H7 (cell line): ENCODE results near the gene WWC1. TPM values are rescaled to one million over a fixed set of nuclear protein-coding genes. Genes with fewer than 3 reads are reported as not detected.
A peak's percentile ranks its signal among the peaks of the same experiment; 100 is the strongest.

ENCODE experiments used
- DNase-seq: peaks from one replicate; pipeline ENCODE4 v3.0.0; 2012
- H3K27me3 ChIP-seq: 2 replicates; pipeline ENCODE4 v1.6.0; 2011; ENCODE audit warnings: mild to moderate bottlenecking, low read length; ENCODE audit not compliant: control insufficient read depth, insufficient read depth
- H3K36me3 ChIP-seq: replicated peaks from 2 replicates; pipeline ENCODE4 v1.5.1; 2011; ENCODE audit warnings: low read length; ENCODE audit not compliant: control insufficient read depth, insufficient read depth
- H3K4me3 ChIP-seq: 2 replicates; pipeline ENCODE4 v1.5.1; 2011; ENCODE audit warnings: low read depth, mild to moderate bottlenecking, control low read depth, low read length, moderate library complexity; ENCODE audit not compliant: insufficient read depth
- total RNA-seq: library from RNA; depleted of rRNA; stranded (reverse); fragments of >200 nt; shearing (Covaris generic); gene quantifications from 2 replicates; pipeline ENCODE4 v1.2.3, GENCODE V29; 2014

WWC1 gene
- total RNA-seq, 1 experiment from 2014 or later, result 15.5 TPM

DNA sequence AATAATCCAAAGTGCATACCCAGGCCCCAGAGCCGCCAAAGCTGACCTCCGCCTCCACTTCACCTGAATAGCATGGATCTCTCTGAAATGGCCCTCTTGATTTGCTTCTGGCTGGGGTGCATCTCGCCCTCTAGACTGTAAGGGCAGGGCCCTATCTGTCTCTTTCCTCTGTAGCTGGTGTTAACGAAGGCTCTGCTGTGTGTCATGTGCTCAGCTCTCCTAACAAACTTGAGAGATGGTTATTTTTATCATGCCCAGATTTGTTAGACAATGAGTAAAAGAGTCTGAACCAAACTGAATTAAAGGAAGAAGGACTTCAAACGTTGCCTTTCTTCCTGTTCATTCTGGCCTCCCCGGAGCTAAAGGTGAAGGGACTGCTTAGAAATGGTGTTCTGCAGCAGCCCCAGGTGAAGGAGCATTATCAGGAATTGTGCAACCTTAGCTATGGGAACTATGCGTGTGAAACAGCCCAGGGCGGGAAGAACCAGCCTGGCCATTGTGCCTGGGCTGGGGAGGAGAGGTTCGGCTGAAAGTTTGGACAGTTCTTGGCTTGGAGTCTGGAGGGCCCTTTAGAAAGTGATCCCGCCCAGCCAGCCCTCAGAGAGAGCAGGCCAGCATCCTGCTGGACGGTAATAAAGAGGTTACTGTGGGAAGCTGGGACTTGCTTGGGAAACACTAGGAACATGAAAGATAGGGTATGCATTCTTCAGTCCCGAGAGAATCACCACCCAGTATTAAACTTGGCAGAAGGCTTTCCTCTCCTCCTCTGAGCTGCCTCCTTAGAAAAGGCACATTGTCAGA lies 73.5 kb downstream of the WWC1 start:
- no peak overlapping the region for H3K4me3 ChIP-seq
- DNase-seq, result peak; percentile 54
- no peaks in the 10 kb centered on the region for H3K27me3 ChIP-seq
- H3K36me3 ChIP-seq, result no peaks in the 10 kb centered on the region

DNA sequence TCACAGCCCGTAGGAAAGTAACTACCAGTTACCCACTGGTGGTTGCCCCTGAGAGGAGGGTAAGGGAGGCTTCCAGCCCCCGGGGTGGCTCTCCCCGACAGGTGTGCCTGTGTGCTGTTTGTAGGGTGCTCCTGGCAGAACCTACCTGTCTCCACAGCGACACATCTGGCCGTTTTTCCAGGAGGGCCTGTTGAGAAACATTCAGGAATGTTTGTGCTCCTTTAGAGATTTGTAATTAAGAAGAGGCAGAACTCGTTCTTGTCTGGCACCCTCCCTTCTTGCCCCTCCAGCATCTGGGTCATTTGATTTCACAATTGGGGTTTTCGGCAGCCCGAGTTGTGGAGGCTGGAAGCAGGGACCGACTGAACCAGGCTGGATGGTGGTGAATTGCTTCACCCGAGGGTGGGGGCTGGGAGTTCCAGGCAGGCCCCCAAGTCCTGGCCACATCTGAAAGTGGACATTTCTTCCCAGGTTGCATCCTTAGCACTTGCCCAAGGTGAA lies 74.2 kb downstream of the WWC1 start:
- peak; percentile 69 for DNase-seq
- H3K36me3 ChIP-seq, result no peaks in the 10 kb centered on the region
- no peaks in the 10 kb centered on the region for H3K27me3 ChIP-seq
- H3K4me3 ChIP-seq, result no peak overlapping the region

DNA sequence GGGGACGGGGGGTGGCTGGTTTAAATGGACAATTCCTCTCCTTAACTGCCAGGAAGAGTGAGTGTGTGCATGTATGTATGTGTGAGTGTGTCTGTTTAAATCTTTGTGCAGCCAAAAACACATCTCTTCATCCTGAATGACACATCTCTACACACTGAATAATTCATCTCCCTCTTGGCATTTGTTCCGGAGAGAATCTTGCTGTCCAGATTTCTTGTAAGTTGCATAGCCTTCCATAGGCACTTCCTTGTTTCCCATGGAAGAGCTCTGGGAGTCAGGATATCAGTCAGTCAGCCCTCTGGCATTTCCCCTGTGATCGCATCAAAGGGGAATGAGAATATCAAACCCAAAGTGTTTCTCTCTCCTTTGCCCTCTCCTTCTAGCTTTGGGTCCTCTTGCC lies 74.7 kb downstream of the WWC1 start:
- Histone ChIP-seq H3K27me3 (no peaks in the 10 kb centered on the region), H3K4me3 (no peak overlapping the region), H3K36me3 (no peaks in the 10 kb centered on the region)
- no peak for DNase-seq

DNA sequence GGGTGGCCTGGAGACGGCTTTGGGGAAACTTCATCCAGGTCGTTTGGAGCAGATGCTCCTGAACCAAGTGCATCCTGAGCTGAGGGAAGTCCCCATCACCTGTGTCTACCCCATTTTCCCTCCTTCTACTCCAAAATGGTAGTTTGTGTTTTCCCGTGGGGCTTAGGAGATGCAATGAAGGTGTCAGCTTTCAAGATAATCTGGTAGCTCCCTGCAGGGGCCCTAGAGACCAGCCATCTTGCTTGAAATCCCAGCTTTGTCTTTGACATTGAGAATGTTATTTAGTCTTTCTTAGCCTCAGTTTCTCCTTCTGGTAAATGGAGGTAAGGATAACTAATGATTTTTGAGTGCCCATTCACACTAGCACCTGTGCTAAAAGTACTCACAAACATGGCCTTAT lies 77.4 kb downstream of the WWC1 start:
- no peak for DNase-seq
- H3K4me3 ChIP-seq, result no peak overlapping the region

DNA sequence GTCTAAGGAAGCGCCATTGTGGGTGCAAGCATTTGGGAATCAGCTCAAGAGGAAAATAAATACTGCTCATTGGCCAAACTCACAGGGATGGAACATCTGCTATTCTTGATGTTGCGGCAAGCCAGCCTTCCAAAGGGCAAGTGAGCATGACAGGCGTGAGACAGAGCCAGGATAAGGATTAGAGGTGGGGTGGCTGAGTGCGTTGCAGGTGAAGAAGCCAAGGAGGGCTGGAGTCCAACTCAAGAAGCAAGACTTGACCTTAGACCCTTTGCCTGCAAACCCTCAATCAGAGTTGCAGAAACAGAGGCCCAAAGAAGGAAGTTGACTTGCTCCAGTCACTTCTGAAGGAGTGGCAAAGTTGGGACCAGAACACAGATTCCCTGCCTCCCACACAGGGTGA lies 79.4 kb downstream of the WWC1 start:
- H3K4me3 ChIP-seq, result no peak overlapping the region
- no peaks in the 10 kb centered on the region for H3K27me3 ChIP-seq
- no peaks in the 10 kb centered on the region; the same call in 1 of the 2 replicates for H3K36me3 ChIP-seq
- no peak for DNase-seq

More for the DNA sequence above, 77.4 kb downstream of the WWC1 start:
- Histone ChIP-seq H3K36me3 (no peaks in the 10 kb centered on the region; the same call in 1 of the 2 replicates), H3K27me3 (no peaks in the 10 kb centered on the region)

DNA sequence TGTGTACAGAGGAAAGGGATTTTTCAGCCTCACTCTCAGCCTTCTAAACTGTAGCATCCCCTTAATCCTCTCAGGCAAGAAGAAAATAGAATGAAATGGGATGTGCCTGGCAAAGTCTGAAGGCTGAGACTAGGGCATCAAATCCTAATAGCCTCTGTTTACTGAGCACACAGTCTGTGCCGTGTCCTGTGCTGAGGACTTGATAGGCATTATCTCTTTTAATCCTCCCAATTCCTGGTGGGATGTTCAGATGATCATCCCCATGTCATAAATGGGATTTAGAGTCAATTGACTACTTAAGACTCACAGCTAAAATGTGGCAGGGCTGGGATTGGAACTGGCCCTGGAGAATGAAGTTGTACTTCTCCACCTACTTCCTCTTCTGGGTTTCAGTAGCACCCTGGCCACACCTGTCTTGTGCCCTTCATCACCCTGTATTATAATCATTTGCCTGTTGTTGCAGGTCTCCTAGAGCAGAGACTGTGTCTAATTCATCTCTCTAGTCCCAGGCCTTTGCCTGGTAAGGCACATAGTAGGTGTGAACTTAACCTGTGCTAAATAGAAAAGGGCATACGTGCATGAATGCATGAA lies 81.0 kb downstream of the WWC1 start:
- no peak for DNase-seq
- Histone ChIP-seq H3K36me3 (no peaks in the 10 kb centered on the region; the same call in 1 of the 2 replicates), H3K4me3 (no peak overlapping the region), H3K27me3 (no peaks in the 10 kb centered on the region)

DNA sequence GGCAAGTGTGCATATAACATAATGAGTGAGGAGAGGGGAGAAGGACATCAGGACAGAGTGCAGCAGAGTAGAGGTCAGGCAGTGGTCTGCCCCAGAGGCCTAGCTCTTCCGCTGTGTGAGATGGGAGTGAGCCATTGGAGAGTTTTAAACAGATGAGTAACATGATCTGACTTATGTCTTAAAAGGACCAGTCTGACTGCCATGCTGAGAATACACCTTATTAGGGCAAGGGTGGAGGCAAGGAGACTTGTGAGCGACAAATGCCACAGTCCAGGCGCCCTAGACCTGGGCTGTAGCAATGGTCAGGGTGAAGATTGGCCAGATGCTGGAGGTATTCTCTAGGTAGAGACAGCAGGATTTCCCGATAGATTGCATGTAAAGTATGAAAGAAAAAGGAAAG lies 83.1 kb downstream of the WWC1 start:
- Histone ChIP-seq H3K4me3 (no peak overlapping the region), H3K36me3 (no peaks in the 10 kb centered on the region; the same call in 1 of the 2 replicates), H3K27me3 (no peaks in the 10 kb centered on the region)
- DNase-seq, result no peak

DNA sequence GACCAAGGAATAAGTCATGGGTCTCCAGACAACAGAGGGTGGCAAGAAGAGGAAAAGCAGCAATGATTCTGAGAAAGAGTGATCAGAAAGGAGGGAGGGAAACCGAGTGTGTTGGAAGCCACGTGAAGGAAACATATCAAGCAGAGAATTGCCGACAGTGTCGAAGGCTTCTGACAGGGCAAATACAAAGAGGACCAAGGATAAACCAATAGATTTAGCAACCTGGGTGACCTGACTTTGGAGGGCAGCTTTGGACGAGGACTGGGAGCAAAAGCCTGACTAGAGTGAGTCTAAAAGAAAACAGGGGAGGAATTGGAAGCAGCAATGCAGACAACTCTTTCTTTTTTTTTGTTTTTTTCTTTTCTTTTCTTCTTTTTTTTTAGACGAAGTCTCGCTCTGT lies 83.8 kb downstream of the WWC1 start:
- no peak for DNase-seq
- no peaks in the 10 kb centered on the region; the same call in 1 of the 2 replicates for H3K36me3 ChIP-seq
- no peak overlapping the region for H3K4me3 ChIP-seq
- no peaks in the 10 kb centered on the region for H3K27me3 ChIP-seq

DNA sequence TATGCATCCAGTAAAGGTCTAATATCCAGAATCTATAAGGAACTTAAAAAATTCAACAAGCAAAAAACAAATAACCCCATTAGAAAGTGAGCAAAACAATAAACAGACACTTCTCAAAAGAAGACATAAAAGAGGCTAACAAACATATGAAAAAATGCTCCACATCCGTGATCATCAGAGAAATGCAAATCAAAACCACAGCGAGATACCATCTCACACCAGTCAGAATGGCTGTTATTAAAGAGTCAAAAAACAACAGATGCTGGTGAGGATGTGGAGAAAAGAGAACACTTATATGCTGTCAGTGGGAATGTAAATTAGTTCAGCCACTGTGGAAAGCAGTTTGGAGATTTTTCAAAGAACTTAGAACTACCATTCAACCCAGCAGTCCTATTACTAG lies 86.1 kb downstream of the WWC1 start:
- DNase-seq, result no peak
- Histone ChIP-seq H3K4me3 (no peak overlapping the region), H3K36me3 (no peaks in the 10 kb centered on the region), H3K27me3 (no peaks in the 10 kb centered on the region)

DNA sequence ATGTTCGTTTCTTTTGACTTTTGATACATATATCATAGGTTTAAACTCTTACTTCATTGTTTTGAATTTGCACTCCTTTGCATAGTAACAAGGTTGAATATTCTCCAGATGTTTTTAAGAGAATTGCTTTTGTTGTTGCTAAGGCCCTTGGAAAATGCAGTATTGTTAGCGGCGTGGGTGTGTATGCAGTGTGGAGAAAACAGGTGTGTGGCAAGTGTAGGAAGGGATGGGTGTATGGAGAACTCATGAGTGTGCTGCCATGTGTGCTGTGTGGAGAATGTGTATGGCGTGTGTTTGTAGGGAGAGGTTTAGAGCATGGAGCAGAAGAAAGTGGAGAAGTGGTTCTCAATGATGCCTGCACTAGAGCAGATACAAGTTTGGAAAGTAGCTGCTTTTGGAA lies 87.3 kb downstream of the WWC1 start:
- DNase-seq, result no peak
- H3K27me3 ChIP-seq, result no peaks in the 10 kb centered on the region
- H3K4me3 ChIP-seq, result no peak overlapping the region
- no peaks in the 10 kb centered on the region for H3K36me3 ChIP-seq

DNA sequence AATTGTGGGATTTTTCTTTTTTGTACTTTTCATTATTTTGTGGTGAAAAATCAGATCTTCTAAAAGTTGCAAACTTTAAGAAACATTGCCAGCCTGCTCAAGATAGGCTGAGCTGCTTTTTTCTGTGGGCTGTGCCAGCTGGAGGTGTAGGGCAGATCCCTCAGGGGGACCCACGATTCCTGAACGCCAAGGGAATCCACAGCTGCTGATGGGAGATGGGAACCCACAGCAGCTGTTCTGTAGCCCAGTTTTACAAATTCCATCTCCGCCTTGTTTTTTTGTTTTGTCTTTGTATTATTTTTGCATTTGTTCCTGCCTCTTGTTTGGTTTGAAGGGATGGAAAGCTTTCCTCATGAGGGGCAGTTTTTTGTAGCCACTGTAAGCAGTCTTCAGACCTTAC lies 91.0 kb downstream of the WWC1 start:
- Histone ChIP-seq H3K4me3 (no peak overlapping the region), H3K36me3 (no peaks in the 10 kb centered on the region), H3K27me3 (no peaks in the 10 kb centered on the region)
- no peak for DNase-seq

DNA sequence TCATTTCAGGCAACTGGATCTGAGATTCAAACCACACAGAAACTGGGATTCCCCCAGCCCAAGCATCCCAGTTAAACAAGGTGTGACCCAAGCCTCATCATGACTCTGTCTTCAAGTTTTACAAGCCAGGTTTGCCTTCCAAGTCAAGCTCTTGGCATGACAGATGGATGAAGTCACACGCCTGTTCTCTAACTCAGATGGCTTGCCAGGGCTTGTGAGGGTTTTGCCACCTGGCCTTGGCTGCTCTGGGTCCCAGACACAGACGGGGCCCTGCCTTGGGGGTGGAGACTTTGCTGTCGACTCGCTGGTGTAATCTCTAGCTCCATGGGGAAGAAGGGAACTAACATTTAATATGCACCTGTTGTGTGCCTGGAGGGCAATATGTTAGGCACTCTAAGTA lies 99.0 kb downstream of the WWC1 start:
- no peak for DNase-seq
- Histone ChIP-seq H3K4me3 (no peak overlapping the region), H3K36me3 (no peaks in the 10 kb centered on the region; the same call in none of the 2 replicates), H3K27me3 (no peaks in the 10 kb centered on the region)

DNA sequence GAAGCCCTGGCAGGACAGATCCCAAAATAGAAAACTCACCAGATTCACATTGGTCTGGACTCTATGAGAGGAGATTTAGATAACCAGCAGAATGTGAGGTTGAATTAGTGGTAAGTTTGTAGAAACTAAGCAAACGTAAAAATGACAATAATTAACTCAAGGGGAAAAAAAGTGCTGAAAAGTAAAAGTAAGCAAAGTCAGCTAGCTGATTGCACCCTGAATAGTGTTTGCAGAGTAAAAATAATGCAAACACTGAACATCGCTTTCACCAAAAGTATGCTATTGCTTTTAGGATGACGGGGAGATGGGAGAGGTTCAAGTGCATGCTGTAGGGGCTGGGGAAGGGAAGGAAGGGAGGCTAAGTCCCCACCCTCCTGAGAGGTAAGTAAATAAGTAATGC lies 102.3 kb downstream of the WWC1 start:
- Histone ChIP-seq H3K36me3 (no peaks in the 10 kb centered on the region; the same call in none of the 2 replicates), H3K4me3 (no peak overlapping the region), H3K27me3 (no peaks in the 10 kb centered on the region)
- no peak for DNase-seq

DNA sequence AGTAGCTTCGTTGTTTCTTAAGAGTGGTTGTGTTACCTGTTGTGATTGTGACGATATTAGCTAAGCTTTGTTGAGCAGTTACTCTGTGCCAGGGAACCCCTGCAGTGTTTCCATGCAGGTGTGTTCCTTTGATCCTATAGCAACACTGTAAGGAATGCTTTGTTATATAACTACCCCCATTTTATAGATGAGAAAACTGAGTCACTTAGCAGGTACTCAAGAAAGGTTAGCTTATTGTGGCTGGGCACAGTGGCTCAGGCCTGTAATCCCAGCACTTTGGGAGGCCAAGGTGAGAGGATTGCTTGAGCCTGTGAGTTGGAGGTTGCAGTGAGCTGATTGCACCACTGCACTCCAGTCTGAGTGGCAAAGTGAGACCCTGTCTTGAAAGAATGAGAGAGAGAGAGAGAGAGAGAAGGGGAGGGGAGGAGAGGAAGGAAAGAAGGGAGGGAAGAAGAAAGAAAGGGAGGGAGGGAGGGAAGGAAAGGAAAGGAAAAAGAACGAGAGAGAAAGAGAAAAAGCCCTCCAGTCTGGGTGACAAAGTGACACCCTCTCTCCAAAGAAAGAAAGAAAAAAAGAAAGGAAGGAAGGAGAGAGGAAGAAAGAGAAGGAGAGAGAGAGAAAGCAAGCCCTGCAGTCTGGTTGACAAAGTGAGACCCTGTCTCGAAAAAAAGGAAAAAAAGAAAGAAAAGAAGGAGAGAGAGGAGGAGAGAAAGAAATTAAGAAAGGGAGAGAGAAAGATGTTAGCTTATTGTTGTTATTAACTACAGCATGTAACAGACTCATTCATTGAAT lies 109.2 kb downstream of the WWC1 start:
- Histone ChIP-seq H3K4me3 (no peak overlapping the region), H3K27me3 (no peaks in the 10 kb centered on the region), H3K36me3 (peaks cover 4% of the 10 kb centered on the region)
- no peak for DNase-seq
